OCI-LY1 (cell line): ENCODE results near the gene OR2V2.

Source experiments
- H2AFZ ChIP-seq: fragments of 200-600 bp; sonication (generic), shearing (Covaris generic); 2 replicates; pipeline ENCODE4 v1.6.0; 2014; ENCODE audit warnings: antibody characterized with exemption, mild to moderate bottlenecking, low read length
- H3F3A ChIP-seq: fragments of 200-600 bp; sonication (generic), shearing (Covaris generic); 2 replicates; pipeline ENCODE4 v1.6.0; 2014; ENCODE audit warnings: mild to moderate bottlenecking, antibody characterized with exemption, low read length, moderate library complexity; ENCODE audit not compliant: insufficient read depth
- H3K27ac ChIP-seq: fragments of 200-600 bp; sonication (generic); 2 replicates; pipeline ENCODE4 v1.5.1; 2014; ENCODE audit warnings: low read length, mixed run types, mild to moderate bottlenecking, low read depth; ENCODE audit not compliant: poor library complexity, severe bottlenecking
- H3K27me3 ChIP-seq: fragments of 200-600 bp; sonication (generic); 2 replicates; pipeline ENCODE4 v1.6.0; 2014; ENCODE audit warnings: antibody characterized with exemption, mild to moderate bottlenecking, low read length, moderate library complexity; ENCODE audit not compliant: insufficient read depth
- H3K36me3 ChIP-seq: fragments of 200-600 bp; sonication (generic); 2 replicates; pipeline ENCODE4 v1.6.1; 2014; ENCODE audit warnings: mild to moderate bottlenecking, antibody characterized with exemption, low read length, moderate library complexity, mixed read lengths; ENCODE audit not compliant: insufficient read depth
- H3K4me1 ChIP-seq: fragments of 200-600 bp; sonication (generic); 2 replicates; pipeline ENCODE4 v1.5.1; 2014; ENCODE audit warnings: mild to moderate bottlenecking, low read length, moderate library complexity; ENCODE audit not compliant: insufficient read depth, severe bottlenecking
- H3K4me2 ChIP-seq: fragments of 200-600 bp; sonication (generic), shearing (Covaris generic); 2 replicates; pipeline ENCODE4 v1.6.1; 2014; ENCODE audit warnings: low read length
- H3K4me3 ChIP-seq: fragments of 200-600 bp; sonication (generic); 2 replicates; pipeline ENCODE4 v1.5.1; 2014; ENCODE audit warnings: low read length, low read depth, mild to moderate bottlenecking, mixed read lengths; ENCODE audit not compliant: poor library complexity, severe bottlenecking
- H3K79me2 ChIP-seq: fragments of 200-600 bp; shearing (Covaris generic); 2 replicates; pipeline ENCODE4 v1.6.1; 2016; ENCODE audit warnings: mixed run types, low read length, mixed read lengths; ENCODE audit not compliant: insufficient read depth
- H3K9ac ChIP-seq: fragments of 200-600 bp; sonication (generic), shearing (Covaris generic); 2 replicates; pipeline ENCODE4 v1.6.1; 2014; ENCODE audit warnings: mild to moderate bottlenecking, low read length, mixed read lengths
- H3K9me2 ChIP-seq: fragments of 200-600 bp; sonication (generic), shearing (Covaris generic); 2 replicates; pipeline ENCODE4 v1.6.1; 2014; ENCODE audit warnings: low read depth, mild to moderate bottlenecking, low read length, mixed read lengths
- H3K9me3 ChIP-seq: fragments of 200-600 bp; shearing (Covaris generic); 2 replicates; pipeline ENCODE4 v1.6.1; 2014; ENCODE audit warnings: low read length, mixed read lengths
- H4K20me1 ChIP-seq: fragments of 200-600 bp; sonication (generic), shearing (Covaris generic); 2 replicates; pipeline ENCODE4 v1.6.0; 2016; ENCODE audit warnings: mild to moderate bottlenecking, low read length; ENCODE audit not compliant: insufficient read depth
- EZH2 ChIP-seq: fragments of 200-600 bp; sonication (generic), shearing (Covaris generic); IDR thresholded peaks from 2 replicates; pipeline ENCODE4 v1.8.0; 2017; ENCODE audit warnings: borderline replicate concordance, mixed run types, mild to moderate bottlenecking, antibody characterized with exemption, low read length, moderate library complexity, mixed read lengths
- TF ChIP-seq, protein P1 (sequence below): fragments of 200-600 bp; sonication (generic), shearing (Covaris generic); IDR thresholded peaks from 2 replicates; pipeline ENCODE4 v1.5.1; 2017; ENCODE audit warnings: mild to moderate bottlenecking, antibody characterized with exemption, low read length, moderate library complexity, mixed read lengths

Gene OR2V2

GRCh38 chr5:181149355-181149754, 2.0 kb downstream of the OR2V2 start:
- peak overlapping the region; percentile 56 for H3K27ac ChIP-seq
- H3K27me3 ChIP-seq = no peaks in the 10 kb centered on the region; the same call in 1 of the 2 replicates
- no peak overlapping the region for H2AFZ ChIP-seq
- peaks cover 8% of the 10 kb centered on the region for H3K9me3 ChIP-seq
- 0 out of 2 replicates have a peak overlapping the region, but pooled peaks have one; percentile 8 for H3K4me2 ChIP-seq
- H3K9me2 ChIP-seq = no peaks in the 10 kb centered on the region
- H4K20me1 ChIP-seq = no peaks in the 10 kb centered on the region
- peaks cover 24% of the 10 kb centered on the region for H3K4me1 ChIP-seq
- H3K4me3 ChIP-seq = no peak overlapping the region
- H3F3A ChIP-seq = no peaks in the 10 kb centered on the region
- no peak overlapping the region; the same call in 1 of the 2 replicates for H3K9ac ChIP-seq
- TF ChIP-seq, protein P1, sequence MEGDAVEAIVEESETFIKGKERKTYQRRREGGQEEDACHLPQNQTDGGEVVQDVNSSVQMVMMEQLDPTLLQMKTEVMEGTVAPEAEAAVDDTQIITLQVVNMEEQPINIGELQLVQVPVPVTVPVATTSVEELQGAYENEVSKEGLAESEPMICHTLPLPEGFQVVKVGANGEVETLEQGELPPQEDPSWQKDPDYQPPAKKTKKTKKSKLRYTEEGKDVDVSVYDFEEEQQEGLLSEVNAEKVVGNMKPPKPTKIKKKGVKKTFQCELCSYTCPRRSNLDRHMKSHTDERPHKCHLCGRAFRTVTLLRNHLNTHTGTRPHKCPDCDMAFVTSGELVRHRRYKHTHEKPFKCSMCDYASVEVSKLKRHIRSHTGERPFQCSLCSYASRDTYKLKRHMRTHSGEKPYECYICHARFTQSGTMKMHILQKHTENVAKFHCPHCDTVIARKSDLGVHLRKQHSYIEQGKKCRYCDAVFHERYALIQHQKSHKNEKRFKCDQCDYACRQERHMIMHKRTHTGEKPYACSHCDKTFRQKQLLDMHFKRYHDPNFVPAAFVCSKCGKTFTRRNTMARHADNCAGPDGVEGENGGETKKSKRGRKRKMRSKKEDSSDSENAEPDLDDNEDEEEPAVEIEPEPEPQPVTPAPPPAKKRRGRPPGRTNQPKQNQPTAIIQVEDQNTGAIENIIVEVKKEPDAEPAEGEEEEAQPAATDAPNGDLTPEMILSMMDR = no peak
- no peak for TF ChIP-seq EZH2
- no peaks in the 10 kb centered on the region for H3K79me2 ChIP-seq
- H3K36me3 ChIP-seq = no peaks in the 10 kb centered on the region; the same call in 1 of the 2 replicates

DNA sequence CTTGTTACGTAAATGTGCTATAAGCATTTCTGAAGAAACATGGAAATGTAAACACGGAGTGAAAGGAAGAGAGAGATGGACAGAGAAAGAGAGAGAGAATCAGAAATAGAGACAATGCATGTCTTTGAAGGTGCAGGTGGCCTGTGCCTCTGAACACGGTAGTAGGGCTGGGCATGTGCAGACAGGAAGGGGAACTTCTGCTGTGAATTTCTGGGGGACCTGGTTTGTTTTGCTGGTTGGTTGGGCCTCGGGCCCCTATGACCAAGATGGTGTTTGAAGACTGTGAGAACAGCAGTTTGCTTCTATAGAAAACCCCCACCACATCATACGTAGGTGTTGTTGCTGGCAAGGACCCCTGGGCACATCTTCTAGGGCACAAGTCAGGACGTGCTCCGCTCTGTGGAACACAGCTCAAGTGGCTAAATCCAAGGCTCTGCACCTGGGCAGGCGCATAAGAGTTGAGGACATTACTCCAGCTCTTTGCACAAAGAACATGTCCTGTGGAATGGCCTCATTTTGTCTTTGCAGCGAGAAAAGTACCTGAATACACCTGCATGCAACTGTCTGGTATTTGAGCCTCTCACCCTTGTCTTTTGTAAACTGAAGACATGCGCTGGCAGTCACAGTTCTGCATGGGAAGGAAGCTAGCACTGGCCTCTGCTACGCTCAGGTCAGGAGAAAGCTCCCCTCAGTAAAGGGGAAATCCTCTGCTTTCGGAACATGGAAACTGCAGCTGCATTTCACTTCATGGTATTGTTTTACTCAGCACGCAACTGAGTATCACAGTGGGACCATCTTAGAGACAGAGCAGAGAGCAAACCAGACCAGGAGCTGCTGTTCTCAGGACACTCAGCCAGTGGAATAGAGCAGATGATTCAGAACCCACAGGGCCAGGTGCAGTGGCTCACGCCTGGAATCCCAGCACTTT, 2.7 kb downstream of the OR2V2 start:
- Histone ChIP-seq H3F3A (no peaks in the 10 kb centered on the region), H3K4me3 (no peak overlapping the region), H3K36me3 (no peaks in the 10 kb centered on the region; the same call in 1 of the 2 replicates), H3K9ac (no peak overlapping the region; the same call in 1 of the 2 replicates), H3K4me1 (peaks cover 24% of the 10 kb centered on the region), H3K27ac (peak overlapping the region; percentile 56), H3K9me3 (peaks cover 6% of the 10 kb centered on the region), H3K27me3 (no peaks in the 10 kb centered on the region; the same call in 1 of the 2 replicates), H3K79me2 (no peaks in the 10 kb centered on the region), H2AFZ (no peak overlapping the region), H3K9me2 (no peaks in the 10 kb centered on the region), H3K4me2 (peak overlapping the region; percentile 8; the same call in 1 of the 2 replicates), H4K20me1 (no peaks in the 10 kb centered on the region)
- TF ChIP-seq, protein P1 = no peak
- no peak for TF ChIP-seq EZH2

GRCh38 chr5:181151146-181151545, 3.8 kb downstream of the OR2V2 start:
- Histone ChIP-seq H3K4me3 (no peak overlapping the region), H3K4me1 (peaks cover 26% of the 10 kb centered on the region), H3K9me2 (no peaks in the 10 kb centered on the region), H3K9ac (no peak overlapping the region), H4K20me1 (no peaks in the 10 kb centered on the region), H3K27ac (peak overlapping the region; percentile 56), H3K36me3 (no peaks in the 10 kb centered on the region), H2AFZ (no peak overlapping the region), H3K9me3 (no peaks in the 10 kb centered on the region), H3K4me2 (no peak overlapping the region), H3K27me3 (no peaks in the 10 kb centered on the region; the same call in 1 of the 2 replicates), H3K79me2 (no peaks in the 10 kb centered on the region), H3F3A (no peaks in the 10 kb centered on the region)
- TF ChIP-seq EZH2 = no peak
- TF ChIP-seq, protein P1 = no peak; the same call in 1 of the 2 replicates
